Kidney (tissue), 14 donors: Measurements from ENCODE around the gene TMEM106A. TPM values are rescaled to one million over a fixed set of nuclear protein-coding genes. Genes with fewer than 3 reads are reported as not detected.

ENCODE experiments used
- DNase-seq, 5 donors: peaks; one replicate each; pipeline ENCODE4 v3.0.0-alpha.2; 2013 to 2020
- FAIRE-seq: peaks from 2 replicates; lab custom pipeline; 2012; peaks lifted over from hg19 to GRCh38; lab: Jason Lieb, UNC
- H3K27ac ChIP-seq, 2 donors: one replicate each; pipeline ENCODE4 v1.7.0; 2013; ENCODE audit warnings: low read depth in 2 of 2, low read length in 2 of 2, inconsistent platforms in 1 of 2
- H3K27me3 ChIP-seq: one replicate; pipeline ENCODE4 v1.7.1; 2013; ENCODE audit warnings: low read length, inconsistent platforms; ENCODE audit not compliant: control insufficient read depth, insufficient read depth
- H3K36me3 ChIP-seq, 3 donors: one replicate each; pipeline versions ENCODE4 v1.7.0 to v1.7.1; 2013; ENCODE audit warnings: low read length in 3 of 3, control low read depth in 1 of 3, inconsistent platforms in 1 of 3; ENCODE audit not compliant: insufficient read depth in 3 of 3, control insufficient read depth in 2 of 3
- H3K4me1 ChIP-seq, 3 donors: one replicate each; pipeline versions ENCODE4 v1.7.0 to v1.7.1; 2013; ENCODE audit warnings: low read length in 3 of 3, inconsistent platforms in 1 of 3, low read depth in 1 of 3; ENCODE audit not compliant: control insufficient read depth in 2 of 3, insufficient read depth in 2 of 3
- H3K4me3 ChIP-seq, 3 donors: one replicate each; pipeline versions ENCODE4 v1.7.0 to v1.8.1; 2013; ENCODE audit warnings: low read length in 3 of 3, control low read depth in 1 of 3, inconsistent platforms in 1 of 3
- H3K9ac ChIP-seq, 3 donors: one replicate each; pipeline versions ENCODE4 v1.7.0 to v1.7.1; 2013; ENCODE audit warnings: low read length in 3 of 3, control low read depth in 1 of 3, inconsistent platforms in 1 of 3
- H3K9me3 ChIP-seq, 3 donors: one replicate each; pipeline versions ENCODE4 v1.7.0 to v1.7.1; 2013; ENCODE audit warnings: low read length in 3 of 3, control low read depth in 1 of 3, inconsistent platforms in 1 of 3; ENCODE audit not compliant: control insufficient read depth in 2 of 3, insufficient read depth in 1 of 3
- intact Hi-C: fragments of 100-400 bp; cut with DNase I; formaldehyde crosslinking; loops from one replicate; pipeline ENCODE4 v1.11.1; 2022
- polyA plus RNA-seq: library from polyadenylated mRNA; stranded (reverse); fragments of 350-450 nt; fragmentation: Illumina TruSeq; extraction: RNeasy Lipid Tissue Mini Kit (QIAGEN cat#74804); gene quantifications from one replicate; pipeline ENCODE4 v1.2.3, GENCODE V29; 2014; ENCODE audit warnings: low read depth, low replicate concordance; ENCODE audit not compliant: insufficient read depth
- total RNA-seq: library from RNA; stranded (reverse); fragmentation: NEBNext Ultra II Directional; extraction: Animal tissue kit (Norgen Biotek cat#: 25700); gene quantifications from one replicate; pipeline ENCODE4 v1.2.1, GENCODE V29; 2021
- TF ChIP-seq, protein P1 (sequence below): IDR thresholded peaks from 3 replicates; pipeline ENCODE4 v1.5.1; 2012; ENCODE audit warnings: mild to moderate bottlenecking, moderate library complexity, borderline replicate concordance; ENCODE audit not compliant: insufficient read depth; ENCODE audit errors: extremely low read depth
- donor health status: control.
- donor health status: control.
- donor health status: control.
- donor health status: control.
- donor health status: control.
- donor health status: DM: yes; HTN: yes; CAD: no.
- donor health status: Normal renal cell carcinoma (clear cell type).

TMEM106A gene
- total and polyA plus RNA-seq, 2 donors from 2014 or later, result 15.7 to 18.1 TPM

DNA sequence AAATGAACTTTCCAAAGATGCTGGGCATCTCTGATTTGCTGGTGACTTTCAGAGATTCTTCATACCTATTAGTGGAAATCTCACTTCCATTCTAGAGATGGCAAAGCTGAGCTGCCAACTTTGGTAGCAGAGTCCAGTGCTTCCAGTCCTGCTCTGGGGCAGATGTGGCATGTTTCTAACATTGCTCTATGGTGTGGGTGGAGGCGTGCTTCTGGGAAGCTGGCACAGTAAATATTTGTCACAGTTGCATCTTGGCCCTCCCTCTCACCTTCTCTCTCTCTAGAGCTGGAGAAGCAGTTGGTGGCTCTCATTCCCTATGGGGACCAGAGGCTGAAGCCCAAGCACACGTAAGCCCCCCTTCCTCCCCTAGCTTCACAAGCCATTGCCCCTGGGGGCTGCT, 1.9 kb downstream of the TMEM106A start:
- intact Hi-C loops, result no loop called here
- Histone ChIP-seq H3K9me3 (no peaks in the 10 kb centered on the region), H3K27ac (peak overlapping the region in 1 of 2 donors; percentile 58), H3K9ac (peak overlapping the region in 1 of 3 donors; percentile 26), H3K27me3 (no peaks in the 10 kb centered on the region), H3K4me3 (peak overlapping the region in 2 of 3 donors; percentile 49 to 88), H3K4me1 (peaks cover 0 to 36% (median 14%) of the 10 kb centered on the region in 3 donors), H3K36me3 (peaks cover 2 to 33% (median 9%) of the 10 kb centered on the region in 3 donors)
- TF ChIP-seq, protein P1, sequence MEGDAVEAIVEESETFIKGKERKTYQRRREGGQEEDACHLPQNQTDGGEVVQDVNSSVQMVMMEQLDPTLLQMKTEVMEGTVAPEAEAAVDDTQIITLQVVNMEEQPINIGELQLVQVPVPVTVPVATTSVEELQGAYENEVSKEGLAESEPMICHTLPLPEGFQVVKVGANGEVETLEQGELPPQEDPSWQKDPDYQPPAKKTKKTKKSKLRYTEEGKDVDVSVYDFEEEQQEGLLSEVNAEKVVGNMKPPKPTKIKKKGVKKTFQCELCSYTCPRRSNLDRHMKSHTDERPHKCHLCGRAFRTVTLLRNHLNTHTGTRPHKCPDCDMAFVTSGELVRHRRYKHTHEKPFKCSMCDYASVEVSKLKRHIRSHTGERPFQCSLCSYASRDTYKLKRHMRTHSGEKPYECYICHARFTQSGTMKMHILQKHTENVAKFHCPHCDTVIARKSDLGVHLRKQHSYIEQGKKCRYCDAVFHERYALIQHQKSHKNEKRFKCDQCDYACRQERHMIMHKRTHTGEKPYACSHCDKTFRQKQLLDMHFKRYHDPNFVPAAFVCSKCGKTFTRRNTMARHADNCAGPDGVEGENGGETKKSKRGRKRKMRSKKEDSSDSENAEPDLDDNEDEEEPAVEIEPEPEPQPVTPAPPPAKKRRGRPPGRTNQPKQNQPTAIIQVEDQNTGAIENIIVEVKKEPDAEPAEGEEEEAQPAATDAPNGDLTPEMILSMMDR, result no peak
- no peak for DNase-seq
- FAIRE-seq, result no peak

DNA sequence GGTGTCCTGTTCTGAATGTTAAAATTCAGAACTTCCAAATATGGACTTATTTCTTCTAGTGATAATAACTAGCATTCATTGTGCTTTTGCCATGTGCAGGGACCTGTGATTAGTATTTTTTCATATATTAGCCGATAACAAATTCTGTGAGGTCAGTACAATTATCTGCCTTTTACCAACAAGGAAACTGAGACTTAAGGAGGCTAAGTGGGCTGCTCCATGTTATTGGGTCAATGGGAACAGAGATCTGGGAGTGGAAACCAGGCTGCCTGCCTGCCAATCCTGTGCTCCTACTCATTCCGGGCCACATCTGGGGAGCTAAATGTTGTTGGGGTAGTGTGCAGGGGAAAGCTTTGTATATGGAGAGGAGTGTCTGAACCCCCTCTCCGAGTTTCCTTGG, 3.7 kb downstream of the TMEM106A start:
- intact Hi-C loops, result no loop called here
- DNase-seq, result no peak
- Histone ChIP-seq H3K9me3 (no peaks in the 10 kb centered on the region), H3K36me3 (peaks cover 2 to 30% (median 9%) of the 10 kb centered on the region in 3 donors), H3K4me3 (no peak overlapping the region), H3K9ac (no peak overlapping the region), H3K27ac (peak overlapping the region in 1 of 2 donors; percentile 44), H3K27me3 (no peaks in the 10 kb centered on the region), H3K4me1 (peaks cover 0 to 42% (median 20%) of the 10 kb centered on the region in 3 donors)
- TF ChIP-seq, protein P1, result no peak
- no peak for FAIRE-seq

DNA sequence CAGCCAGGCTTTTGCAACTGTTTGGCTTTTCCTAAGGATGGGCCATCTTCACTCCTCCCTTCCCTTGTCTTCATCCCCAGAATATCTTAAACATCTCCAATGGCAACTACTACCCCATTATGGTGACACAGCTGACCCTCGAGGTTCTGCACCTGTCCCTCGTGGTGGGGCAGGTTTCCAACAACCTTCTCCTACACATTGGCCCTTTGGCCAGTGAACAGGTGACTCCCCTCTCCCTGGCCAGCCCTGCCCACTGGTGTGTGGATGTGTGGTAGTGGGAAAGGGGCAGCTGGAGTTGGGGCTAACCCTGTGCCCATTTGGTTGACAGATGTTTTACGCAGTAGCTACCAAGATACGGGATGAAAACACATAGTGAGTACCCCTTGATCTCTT, 4.7 kb downstream of the TMEM106A start:
- Histone ChIP-seq H3K4me3 (no peak overlapping the region), H3K4me1 (peaks cover 0 to 42% (median 20%) of the 10 kb centered on the region in 3 donors), H3K36me3 (peaks cover 2 to 24% (median 9%) of the 10 kb centered on the region in 3 donors), H3K27me3 (no peaks in the 10 kb centered on the region), H3K9me3 (no peaks in the 10 kb centered on the region), H3K9ac (no peak overlapping the region), H3K27ac (peak overlapping the region; percentile 1 to 44)
- intact Hi-C loops, result no loop called here
- no peak for DNase-seq
- FAIRE-seq, result no peak
- TF ChIP-seq, protein P1, result no peak
